Mesodermal cell (in vitro differentiated cells): ENCODE data around the gene ANXA8L1.
"Not testable (repeated sequence)": the region's sequence is repeated elsewhere in the genome, so short reads cannot be mapped to it uniquely, and the experiment has no call there.

ENCODE experiments used
- H3K27ac ChIP-seq: 2 replicates; pipeline ENCODE4 v1.7.0; 2013; ENCODE audit warnings: mild to moderate bottlenecking, low read depth, low read length, moderate library complexity; ENCODE audit not compliant: severe bottlenecking
- H3K36me3 ChIP-seq: 2 replicates; pipeline ENCODE4 v1.7.1; 2013; ENCODE audit warnings: mild to moderate bottlenecking, low read length, moderate library complexity; ENCODE audit not compliant: control insufficient read depth, insufficient read depth
- H3K4me1 ChIP-seq: one replicate; pipeline ENCODE4 v1.7.1; 2013; ENCODE audit warnings: mild to moderate bottlenecking, low read length; ENCODE audit not compliant: insufficient read depth, control insufficient read depth, poor library complexity, severe bottlenecking
- H3K4me3 ChIP-seq: 2 replicates; pipeline ENCODE4 v1.7.0; 2013; ENCODE audit warnings: low read length, control low read depth, mild to moderate bottlenecking; ENCODE audit not compliant: insufficient read depth, poor library complexity, severe bottlenecking; ENCODE audit errors: extremely low read depth
- H3K9me3 ChIP-seq: 2 replicates; pipeline ENCODE4 v1.7.1; 2013; ENCODE audit warnings: mild to moderate bottlenecking, low read length, moderate library complexity; ENCODE audit not compliant: control insufficient read depth
- WGBS, 2 experiments: methylation state at CpG; one replicate each; pipeline ENCODE4 v1.1.5; 2013; ENCODE audit warnings: missing lambda C conversion rate in 2 of 2; ENCODE audit not compliant: insufficient coverage in 2 of 2; 5-methylcytosine and 5-hydroxymethylcytosine counted together

ANXA8L1 gene

DNA sequence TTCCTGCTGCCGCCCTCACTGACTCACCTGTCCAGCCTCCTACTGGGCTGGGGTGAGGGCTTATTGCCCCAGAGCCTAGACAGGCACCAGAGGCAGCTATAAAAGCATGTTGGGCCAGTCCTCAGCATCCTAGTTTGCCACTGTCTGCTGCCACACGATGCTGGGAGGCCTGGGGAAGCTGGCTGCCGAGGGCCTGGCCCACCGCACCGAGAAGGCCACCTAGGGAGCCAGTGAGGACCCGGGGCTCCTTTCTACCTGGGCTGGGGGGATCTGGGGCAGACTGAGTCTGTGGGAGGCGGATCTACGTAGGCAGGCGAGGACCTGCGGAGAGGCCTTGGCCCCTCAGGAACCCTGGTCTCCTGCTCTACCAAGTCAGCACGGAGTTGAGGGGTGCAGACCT is 6.6 kb upstream of the ANXA8L1 start:
- 86 to 93% methylated on average over 3 to 5 of the region's 11 CpGs for WGBS, 2 experiments
- H3K36me3 ChIP-seq = not testable (repeated sequence)

DNA sequence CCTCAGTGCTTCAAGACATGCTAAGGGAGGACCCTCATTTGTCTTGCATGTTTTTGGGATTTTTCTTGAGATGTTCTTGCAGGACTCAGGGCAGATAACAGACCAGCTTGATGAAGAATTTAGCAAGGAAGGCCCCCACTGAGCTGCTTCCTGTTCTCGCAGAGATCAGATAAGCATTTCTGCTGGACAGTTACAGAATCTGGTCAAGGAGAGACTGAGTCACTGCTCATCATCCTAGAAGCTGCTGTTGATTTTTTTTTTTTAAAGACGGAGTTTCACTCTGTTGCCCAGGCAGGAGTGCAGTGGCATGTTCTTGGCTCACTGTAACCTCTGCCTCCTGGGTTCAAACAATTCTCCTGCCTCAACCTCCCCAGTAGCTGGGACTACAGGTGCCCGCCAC is 1.2 kb upstream of the ANXA8L1 start:
- not testable (repeated sequence) for H3K4me3 ChIP-seq, H3K4me1 ChIP-seq, H3K27ac ChIP-seq, H3K9me3 ChIP-seq, H3K36me3 ChIP-seq
- 17 to 56% methylated on average over 1 of the region's 3 CpGs for WGBS, 2 experiments

More for the DNA sequence above, 6.6 kb upstream of the ANXA8L1 start:
- not testable (repeated sequence) for H3K4me1 ChIP-seq, H3K9me3 ChIP-seq, H3K27ac ChIP-seq, H3K4me3 ChIP-seq

DNA sequence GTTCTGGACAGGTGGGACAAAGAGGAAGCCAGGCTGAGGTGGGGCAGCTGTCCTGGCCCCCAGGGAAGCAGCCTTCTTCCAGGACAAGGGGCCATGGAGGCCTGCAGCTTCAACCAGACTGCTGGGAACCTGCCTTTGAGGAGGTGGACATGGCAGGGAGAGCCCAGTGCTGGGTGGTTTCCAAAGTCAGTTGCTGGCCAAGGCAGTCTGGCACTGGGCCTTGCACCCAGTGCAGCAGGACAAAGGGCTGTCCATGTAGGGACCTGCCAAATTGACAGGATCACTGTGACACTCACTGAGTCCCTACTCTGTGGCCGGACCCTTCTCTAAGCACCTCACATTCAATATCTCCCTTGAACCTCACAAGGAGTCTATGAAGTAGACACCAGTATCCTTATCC is 1.4 kb downstream of the ANXA8L1 start:
- H3K27ac ChIP-seq, H3K4me3 ChIP-seq, H3K9me3 ChIP-seq, H3K4me1 ChIP-seq, H3K36me3 ChIP-seq: not testable (repeated sequence)
- no CpG with 5 or more reads among the region's 1 CpG for WGBS, 2 experiments

DNA sequence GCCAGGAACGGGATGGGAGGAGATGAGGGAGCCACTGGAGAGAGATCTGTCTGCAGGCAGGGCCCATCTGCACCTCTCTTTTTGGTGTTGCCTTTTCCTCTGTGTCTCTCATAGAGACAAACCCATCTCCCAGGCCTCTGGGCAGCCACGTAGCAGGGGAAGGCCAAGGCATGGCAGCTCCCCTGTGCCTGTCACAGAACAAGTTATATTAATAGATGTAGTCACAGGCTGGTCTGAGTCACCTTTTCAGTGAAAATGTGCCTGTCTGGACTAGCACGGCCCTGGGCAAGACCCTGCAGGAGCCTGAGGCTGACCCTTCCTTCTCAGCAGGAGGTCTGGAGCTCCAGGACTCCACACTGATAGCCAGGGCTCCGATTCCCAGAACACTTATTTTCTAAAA is 2.1 kb downstream of the ANXA8L1 start:
- not testable (repeated sequence) for H3K4me1 ChIP-seq, H3K36me3 ChIP-seq, H3K4me3 ChIP-seq, H3K27ac ChIP-seq, H3K9me3 ChIP-seq
- WGBS, 2 experiments = no CpG with 5 or more reads among the region's 4 CpGs

DNA sequence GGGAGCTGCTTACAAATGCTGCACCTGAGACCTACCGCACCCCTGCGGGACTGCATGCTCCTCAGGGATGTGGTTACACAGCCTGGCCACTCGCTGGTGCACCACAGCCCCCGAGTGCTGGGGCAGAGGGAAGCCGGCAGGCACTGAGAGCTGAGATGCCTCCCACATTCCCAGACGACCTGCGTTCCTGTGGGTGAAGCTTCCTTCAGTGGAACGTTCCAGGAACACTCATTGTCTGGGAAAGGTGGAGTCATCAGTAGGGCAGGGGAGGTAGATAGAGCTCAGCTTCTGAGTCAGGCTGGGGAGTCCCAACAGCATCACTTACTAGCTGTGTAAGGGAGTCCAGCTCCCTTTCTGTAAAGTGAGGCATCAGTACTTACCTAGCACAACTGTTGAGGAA is 2.5 kb downstream of the ANXA8L1 start:
- WGBS, 2 experiments = 43% methylated on average over 1 of the region's 8 CpGs; no CpG with 5 or more reads in 1 of the 2 experiments
- H3K4me1 ChIP-seq, H3K36me3 ChIP-seq: not testable (repeated sequence)

DNA sequence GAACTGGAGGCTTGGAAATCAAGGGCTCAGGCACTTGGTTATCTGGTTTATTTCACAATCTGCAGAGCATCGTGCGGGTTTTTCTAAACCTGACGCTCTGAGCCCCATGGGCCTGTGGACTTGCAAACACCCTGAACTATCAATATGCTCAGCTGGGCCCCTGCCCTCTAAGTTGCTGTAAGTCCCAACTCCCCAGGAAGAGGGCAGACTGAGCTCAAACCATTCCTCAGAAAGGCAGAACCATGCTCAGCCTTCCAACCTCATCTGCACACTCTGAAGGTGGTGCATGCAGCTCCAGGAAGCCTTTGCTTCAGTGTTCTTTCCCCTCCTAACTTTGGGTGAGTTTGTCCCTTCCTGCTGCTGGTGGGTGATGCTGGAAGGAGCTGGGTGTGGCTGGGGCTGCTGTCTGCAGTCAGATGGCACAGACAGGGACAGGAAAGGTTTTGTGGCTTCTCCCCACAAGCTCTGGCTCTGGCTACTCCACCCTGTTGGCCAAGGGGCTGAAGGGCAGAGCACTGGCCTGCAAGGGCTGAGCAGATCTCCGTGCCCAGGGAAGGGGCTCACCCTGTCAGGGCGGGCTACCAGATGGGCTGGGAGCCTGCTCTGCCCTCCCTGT is 3.8 kb downstream of the ANXA8L1 start:
- not testable (repeated sequence) for H3K36me3 ChIP-seq, H3K4me1 ChIP-seq, H3K9me3 ChIP-seq, H3K27ac ChIP-seq, H3K4me3 ChIP-seq
- no CpG with 5 or more reads among the region's 5 CpGs for WGBS, 2 experiments

More for the DNA sequence above, 2.5 kb downstream of the ANXA8L1 start:
- not testable (repeated sequence) for H3K27ac ChIP-seq, H3K9me3 ChIP-seq, H3K4me3 ChIP-seq

DNA sequence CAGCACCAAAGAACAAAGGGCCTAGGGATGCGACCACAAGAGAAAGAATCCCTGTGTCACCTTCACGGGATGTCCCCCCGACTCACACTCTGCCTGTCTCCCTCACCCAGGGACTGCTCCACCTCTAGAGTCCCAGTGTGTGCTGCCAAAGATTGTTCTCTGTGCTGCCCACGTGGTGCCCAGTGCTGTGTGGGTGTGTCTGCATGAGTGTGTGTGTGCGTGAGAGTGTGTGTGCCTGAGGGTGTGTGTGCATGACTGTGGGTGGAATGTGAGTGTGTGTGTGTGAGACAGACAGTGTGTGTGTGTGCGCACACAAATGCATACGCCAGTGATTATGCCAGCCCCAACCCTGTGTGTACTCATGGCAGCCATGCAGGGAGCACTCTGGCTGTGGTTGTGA is 10.3 kb downstream of the ANXA8L1 start:
- not testable (repeated sequence) for H3K4me1 ChIP-seq, H3K36me3 ChIP-seq, H3K4me3 ChIP-seq, H3K9me3 ChIP-seq, H3K27ac ChIP-seq
- WGBS, 2 experiments = no CpG with 5 or more reads among the region's 7 CpGs

DNA sequence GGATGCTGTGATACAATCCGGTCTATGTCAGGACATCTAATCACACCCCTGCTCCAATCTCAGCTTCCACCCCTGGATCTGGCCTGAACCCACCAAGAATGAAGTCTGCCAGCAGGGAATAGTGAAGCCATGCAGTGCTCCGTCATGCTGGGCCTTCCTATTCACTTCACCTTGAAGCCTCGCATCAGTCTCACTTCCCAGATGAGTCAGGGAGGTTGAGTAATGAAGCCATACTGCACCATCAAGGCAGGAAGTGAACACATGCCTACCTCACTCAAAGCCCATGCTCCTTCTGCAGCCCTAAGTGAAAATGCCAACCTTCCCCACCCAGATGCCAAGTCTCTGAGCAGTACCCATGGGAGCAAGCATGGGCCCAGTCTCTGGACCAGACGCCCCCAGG is 11.1 kb downstream of the ANXA8L1 start:
- H3K9me3 ChIP-seq, H3K4me3 ChIP-seq, H3K27ac ChIP-seq, H3K4me1 ChIP-seq, H3K36me3 ChIP-seq: not testable (repeated sequence)
- WGBS, 2 experiments = no CpG with 5 or more reads among the region's 4 CpGs

DNA sequence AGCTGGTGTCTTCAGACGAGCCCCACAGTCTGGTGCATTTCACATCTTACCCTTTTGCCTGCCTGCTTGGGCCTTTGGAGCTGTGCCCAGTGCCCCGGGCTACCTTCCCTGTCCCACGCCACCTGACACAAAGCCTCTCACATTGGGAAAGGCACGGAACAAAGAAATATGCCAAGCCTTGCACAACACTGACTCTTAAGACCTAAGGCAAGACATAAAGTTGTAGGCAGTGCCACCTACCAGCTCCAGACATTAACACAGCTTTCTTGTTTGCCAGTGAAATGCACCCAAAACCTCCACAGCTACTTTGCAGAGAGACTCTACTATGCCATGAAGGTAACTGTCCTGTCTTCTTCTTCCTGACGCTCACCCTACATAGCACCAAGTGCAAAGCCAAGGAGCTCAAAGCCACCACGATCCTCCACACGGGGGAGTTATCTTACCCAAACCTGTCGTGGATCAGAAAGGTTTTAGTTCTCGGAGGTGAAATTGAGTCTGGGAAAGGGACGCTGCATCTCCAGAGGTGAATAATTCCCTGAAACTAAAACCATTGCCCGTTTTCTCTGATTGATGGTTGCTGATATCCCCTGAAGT is 11.8 kb downstream of the ANXA8L1 start:
- not testable (repeated sequence) for H3K27ac ChIP-seq, H3K4me1 ChIP-seq, H3K9me3 ChIP-seq, H3K4me3 ChIP-seq, H3K36me3 ChIP-seq
- no CpG with 5 or more reads among the region's 11 CpGs for WGBS, 2 experiments

DNA sequence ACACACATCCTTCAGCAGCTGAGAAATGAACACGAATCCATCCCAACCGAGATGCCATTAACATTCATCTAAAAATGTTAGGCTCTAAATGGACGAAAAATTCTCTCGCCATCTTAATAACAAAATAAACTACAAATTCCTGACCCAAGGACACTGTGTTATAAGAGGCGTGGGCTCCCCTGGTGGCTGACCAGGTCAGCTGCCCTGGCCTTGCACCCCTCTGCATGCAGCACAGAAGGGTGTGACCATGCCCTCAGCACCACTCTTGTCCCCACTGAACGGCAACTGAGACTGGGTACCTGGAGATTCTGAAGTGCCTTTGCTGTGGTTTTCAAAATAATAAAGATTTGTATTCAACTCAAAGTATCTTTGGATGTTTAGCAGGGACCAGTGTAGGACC is 15.8 kb downstream of the ANXA8L1 start:
- H3K9me3 ChIP-seq, H3K4me1 ChIP-seq: not testable (repeated sequence)
- no CpG with 5 or more reads among the region's 6 CpGs for WGBS, 2 experiments

DNA sequence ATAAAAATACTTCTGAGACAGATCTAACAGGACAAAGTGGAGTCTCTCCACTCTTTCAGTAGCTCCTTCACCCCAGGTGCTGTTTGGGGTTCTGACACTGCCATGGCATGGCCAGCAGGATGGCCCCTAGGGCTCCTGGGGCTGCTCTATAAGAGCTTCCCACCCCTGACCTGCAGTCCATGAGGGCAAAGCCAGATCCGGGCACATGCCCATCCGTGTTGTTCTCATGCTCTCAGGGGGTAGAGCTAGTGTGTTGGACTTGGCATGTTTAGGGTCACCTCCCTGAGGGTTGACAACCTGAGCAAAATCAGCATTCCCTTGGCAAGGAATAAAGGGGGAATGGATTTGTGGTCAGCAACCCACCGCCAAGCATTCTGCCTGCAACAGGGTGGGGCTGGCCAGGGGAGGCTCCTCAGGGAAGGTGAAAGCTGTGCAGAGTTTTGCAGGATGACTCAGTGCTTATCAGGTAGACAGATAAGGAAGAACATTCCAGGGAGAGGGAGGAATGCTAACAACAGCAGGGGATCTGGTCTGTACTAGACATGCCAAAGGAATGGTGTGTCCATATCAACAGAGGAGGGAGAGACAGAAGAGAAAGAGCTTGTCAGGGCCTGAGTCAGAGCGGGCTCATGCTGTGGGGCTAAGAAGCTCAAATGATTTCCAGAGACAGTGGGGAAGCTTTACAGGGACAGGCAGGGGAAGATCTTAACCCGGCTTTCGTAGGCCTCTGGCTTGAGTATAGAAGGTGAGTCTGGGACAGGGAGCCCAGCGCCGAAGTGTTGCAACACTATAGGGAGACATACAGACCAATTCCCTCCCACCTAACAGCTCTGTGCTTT is 21.1 kb downstream of the ANXA8L1 start:
- no CpG with 5 or more reads among the region's 8 CpGs for WGBS, 2 experiments
- H3K27ac ChIP-seq = peak overlapping the region; percentile 93
- not testable (repeated sequence) for H3K9me3 ChIP-seq

More for the DNA sequence above, 15.8 kb downstream of the ANXA8L1 start:
- H3K27ac ChIP-seq, H3K36me3 ChIP-seq, H3K4me3 ChIP-seq: not testable (repeated sequence)

More for the DNA sequence above, 21.1 kb downstream of the ANXA8L1 start:
- not testable (repeated sequence) for H3K4me3 ChIP-seq, H3K36me3 ChIP-seq, H3K4me1 ChIP-seq
